Stimulated activated CD8-positive, alpha-beta memory T cell treated with anti-CD3 and anti-CD28 coated beads, Interleukin-2, amount 100 ng/mL, for 1 hour (primary cell): ENCODE measurements around the gene FAM83E.
"Not testable (repeated sequence)": the region's sequence is repeated elsewhere in the genome, so short reads cannot be mapped to it uniquely, and the experiment has no call there.

Experiments
- DNase-seq, 2 donors: peaks; one replicate each; pipeline ENCODE4 v3.0.0-alpha.2; 2020; ENCODE audit warnings: low read depth in 2 of 2

The FAM83E gene

DNA sequence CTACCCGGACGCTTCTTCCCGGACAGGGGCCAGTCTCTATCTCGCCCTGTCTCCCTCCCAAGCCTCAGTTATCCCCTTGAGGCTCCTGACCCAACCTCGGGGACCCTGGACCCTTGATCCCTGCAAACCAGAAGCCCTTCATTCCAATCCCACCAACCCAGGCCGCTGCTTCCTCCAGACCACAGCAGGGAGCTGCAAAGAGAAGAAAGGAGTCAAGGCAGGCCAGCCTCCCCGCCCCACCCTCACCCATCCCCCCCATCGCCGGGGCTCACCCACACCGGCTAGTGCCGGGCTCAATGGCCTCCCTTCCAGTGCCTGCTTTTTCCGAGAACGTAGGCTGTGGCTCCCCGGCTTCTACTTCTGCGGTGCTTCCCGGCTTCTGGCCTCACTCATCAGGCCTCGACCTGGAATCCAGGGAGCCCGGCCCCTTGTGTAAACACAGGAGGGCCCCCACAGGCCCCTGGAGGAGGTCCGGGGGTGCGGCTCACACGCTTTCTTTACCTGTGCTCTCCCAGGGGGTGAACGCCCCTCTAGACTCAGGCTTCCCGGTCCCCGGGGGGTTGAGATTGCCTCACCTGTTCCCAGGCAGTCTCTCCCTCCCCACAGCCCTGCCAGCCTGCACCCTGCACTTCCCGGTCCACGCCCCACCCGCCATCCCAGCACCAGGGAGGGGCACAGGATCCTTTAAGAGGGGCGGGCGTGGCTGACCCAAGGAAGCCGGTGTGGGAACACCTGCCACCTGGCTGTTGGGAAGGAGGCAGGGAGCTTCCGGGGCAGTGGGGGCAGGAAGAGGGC is at the start of gene FAM83E:
TSS of gene FAM83E (minus strand) at position 641 of the 795 bp plus-strand sequence. CDS start 1,704 bp downstream, outside the sequence.
- no peak for DNase-seq

GRCh38 chr19:48664476-48664875 is 49.6 kb upstream of the FAM83E start:
- DNase-seq: no peak

DNA sequence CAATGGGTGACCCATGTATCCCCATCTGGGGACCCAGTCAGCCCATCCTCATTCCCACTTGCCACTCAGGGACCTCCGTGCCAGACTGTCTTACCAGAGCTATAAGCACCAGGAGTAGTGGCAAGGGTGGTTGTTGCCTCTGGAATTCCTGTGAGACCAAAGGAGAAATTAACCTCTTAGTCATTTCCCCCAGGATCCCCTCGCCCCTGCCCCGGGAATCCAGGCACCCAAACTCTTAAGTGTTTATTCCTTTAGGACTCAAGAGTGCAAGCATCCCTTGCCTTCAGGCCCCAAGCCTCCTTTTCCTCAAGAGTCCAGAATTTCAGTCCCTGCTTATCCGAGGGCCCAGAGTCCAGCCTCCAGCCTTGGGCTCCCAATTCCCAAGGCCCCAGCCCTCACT is 48.8 kb upstream of the FAM83E start:
- DNase-seq: no peak

- DNase-seq: no peak
Observed at GRCh38 chr19:48661711-48662090, 46.8 kb upstream of the FAM83E start.

GRCh38 chr19:48660852-48661710 is 46.2 kb upstream of the FAM83E start:
- DNase-seq: peak; percentile 50 to 58

DNA sequence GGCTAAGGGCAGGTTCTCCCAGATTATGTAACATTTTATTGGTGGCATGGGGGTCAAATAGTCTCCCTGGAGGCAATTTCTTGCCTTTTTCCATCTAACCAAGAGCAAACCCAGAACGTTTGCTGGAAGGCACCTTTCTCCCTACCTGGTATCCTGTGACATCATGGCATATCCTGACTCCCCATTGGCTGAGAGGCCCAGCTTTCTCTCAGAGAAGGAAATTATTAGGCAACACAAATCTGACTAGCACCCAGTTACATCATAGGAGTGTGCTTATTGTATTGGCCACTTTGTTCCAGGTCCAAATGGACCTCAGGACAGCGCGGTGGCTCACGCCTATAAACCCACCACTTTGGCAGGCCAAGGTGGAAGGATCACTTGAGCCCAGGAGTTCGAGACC is 44.9 kb upstream of the FAM83E start:
- DNase-seq: no peak

GRCh38 chr19:48658483-48658882 is 43.6 kb upstream of the FAM83E start:
- DNase-seq: no peak

DNA sequence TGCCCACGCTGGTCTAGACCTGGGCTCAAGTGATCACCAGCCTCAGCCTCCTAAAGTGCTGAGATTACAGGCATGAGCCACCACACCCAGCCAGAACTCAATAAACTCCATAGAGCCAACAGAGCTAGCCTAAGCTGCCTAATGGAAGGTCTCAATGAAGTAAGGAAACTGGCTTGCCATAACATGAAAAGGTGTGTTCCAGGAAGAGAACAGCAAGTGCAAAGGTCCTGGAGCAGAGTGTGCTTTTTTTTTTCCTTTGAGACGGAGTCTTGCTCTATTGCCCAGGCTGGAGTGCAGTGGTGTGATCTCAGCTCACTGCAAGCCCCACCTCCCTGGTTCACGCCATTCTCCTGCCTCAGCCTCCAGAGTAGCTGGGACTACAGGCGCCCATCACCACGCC is 43.0 kb upstream of the FAM83E start:
- not testable (repeated sequence) for DNase-seq

DNA sequence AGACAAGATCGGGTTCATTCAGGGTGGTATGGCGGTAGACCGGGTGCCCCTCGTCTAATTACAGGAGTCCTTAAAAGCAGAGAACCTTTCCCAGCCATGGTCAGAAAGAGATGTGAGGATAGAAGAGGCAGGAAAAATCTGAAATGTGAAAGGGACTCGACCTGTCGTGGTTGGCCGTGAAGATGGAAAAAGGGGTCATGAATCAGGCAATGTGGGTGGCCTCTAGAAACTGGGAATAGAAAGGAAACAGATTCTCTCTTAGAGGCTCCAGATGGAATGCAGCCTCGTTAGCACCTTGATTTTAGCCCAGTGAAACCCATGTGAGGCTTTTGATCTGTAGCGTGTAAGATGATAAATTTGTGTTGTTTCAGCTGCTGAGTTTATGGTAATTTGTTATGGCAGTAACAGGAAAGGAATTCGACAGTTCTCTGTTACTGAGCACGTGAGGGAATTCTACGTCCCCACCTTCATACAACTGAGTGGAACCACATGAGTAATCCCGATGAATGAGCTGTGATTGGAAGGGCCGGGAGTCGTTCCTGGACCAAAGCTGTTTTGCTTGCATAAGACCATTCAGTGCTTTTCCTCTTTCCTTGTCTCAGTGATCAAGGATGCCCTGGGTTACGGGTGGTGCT is 42.1 kb upstream of the FAM83E start:
- DNase-seq: no peak

DNA sequence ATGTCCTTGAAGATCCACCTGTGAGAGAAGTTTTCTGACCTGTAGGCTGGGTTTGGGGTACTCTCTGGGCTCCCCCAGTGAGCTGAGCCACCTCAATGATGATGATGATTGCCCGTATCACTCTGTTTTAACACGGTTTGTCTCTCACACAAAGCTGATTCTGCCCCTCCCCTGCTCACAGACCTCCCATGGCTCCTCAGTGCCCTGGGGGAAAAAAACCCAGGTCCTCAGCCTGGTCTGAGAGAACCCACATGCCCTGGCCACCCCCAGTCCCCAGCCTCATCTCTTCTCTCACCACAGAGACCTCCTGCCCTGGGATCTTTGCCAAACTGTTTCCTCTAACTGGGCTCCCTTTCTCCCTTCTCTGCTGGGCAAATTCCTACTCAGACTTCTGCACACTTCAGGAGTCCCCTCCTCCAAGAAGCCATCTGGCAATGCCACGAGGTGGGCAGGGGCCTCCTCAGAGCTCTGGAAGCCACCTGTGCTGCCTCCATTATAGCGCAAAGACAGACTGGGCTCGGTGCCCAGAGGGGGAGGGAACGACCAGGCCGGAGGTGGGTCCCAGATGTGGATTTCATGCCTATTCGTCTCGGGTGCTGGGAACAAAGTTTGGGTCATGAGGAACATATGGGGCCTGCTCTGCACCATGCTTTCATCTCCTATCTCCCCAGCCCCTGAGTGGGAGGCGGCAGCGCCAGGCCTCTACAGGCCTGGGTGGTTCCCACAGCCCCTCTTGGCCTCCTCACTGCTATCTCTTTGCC is 39.6 kb upstream of the FAM83E start:
- DNase-seq: no peak

GRCh38 chr19:48651683-48652048 is 36.8 kb upstream of the FAM83E start:
- no peak for DNase-seq

DNA sequence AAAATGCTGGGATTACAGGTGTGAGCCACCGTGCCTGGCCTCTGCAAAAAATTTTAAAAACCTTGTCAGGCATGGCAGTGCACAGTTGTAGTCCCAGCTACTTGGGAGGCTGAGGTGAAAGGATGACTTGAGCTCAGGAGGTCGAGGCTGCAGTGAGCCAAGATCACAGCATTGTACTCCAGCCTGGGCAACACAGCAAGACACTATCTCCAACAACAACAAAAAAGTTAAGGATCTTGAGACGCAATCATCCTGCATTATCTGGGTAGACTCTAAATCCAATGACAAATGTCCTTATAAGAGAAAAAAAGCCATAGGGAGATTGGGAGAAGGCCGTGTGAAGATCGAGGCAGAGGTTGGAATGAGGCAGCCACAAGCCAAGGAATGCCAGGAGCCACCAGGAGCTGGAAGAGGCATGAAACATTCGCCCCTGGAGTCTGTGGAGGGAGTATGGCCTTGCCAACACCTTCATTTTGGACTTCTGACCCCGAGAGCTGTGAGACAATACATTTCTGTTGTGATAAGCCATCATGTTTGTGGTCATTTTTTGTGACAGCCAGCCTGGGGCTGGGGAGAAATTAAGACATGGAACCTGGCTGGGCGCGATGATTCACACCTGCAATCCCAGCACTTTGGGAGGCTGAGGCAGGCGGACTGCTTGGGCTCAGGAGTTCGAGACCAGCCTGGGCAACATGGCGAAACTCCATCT is 36.3 kb upstream of the FAM83E start:
- no peak for DNase-seq

DNA sequence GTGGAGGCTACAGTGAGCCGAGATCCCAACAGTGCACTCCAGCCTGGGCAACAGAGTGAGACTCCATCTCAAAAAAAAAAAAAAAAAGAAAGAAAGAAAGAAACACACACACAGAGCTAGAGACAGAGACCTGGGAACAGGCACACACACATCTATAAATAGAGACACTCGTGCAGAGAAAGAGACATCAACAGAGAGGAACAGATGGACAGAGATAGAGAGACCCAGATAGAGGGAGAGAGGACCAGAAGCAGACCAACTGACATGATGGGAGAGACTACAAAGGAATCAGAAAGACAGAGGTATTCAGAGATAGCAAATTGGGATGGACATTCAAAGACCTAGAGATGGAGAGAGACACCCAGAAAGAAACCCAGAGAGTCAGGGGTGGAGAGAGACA is 33.3 kb upstream of the FAM83E start:
- no peak for DNase-seq

DNA sequence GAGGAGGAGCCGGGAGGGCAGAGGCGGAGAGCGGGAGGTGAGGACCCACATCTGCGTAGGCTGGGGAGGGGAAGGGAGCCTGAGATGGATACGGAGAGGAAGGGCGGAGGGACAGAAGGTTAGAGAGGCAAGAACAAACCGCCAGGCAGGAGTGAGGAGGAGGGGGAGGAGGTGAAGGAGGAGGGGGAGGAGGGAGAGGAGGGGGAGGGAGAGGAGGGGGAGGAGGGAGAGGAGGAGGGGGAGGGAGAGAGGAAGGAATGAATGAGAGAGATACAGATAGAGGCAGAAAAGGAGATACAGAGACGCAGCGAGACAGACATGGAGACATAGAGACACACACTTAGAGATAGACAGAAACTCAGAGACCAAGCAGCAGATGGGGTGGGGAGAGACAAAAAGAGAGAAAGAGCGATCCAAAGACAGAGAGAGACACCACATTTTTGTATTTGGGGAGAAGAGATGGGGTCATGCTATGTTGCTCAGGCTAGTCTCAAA is 31.9 kb upstream of the FAM83E start:
- DNase-seq: no peak

DNA sequence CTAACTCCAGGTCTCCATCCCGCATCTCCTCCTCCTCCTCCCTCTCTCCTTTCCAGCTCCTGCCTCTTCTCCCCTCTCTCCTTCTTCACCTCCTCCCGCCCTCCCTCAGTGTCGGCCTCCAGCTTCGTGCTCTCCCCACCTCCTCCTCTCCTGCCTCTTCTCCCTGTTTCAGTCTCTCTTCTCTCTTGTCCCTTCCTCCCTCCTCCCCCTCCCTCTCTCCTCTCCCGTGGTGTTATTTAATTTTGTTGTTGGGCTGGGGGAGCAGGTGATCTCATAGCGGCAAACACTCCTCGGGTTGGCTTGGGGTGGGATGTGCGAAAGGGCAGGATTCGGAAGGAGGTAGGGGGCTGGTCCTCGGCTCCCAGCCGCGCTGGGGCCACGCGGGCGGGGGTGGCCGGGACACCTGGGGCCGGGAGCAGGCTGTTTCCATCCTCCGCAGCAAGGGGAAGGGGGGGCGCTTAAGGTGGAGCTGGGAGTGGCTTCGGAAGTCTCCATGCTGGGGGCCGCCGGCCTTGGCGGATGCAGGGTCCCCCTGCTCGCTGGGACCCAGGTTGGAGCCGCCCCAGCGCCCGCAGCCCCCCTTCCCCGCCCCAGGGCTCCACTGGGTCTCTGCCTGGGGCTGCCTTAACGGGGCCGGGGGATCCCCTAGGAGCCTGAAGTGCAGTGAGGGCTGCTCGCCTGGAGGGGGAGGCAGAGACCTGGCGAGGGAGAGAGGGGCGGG is 31.3 kb upstream of the FAM83E start, which contains the start of gene CA11:
TSS of gene CA11 (minus strand) at position 187 of the 721 bp plus-strand sequence. CDS start 555 bp downstream, outside the sequence.
- DNase-seq: peak; percentile 80 to 84

DNA sequence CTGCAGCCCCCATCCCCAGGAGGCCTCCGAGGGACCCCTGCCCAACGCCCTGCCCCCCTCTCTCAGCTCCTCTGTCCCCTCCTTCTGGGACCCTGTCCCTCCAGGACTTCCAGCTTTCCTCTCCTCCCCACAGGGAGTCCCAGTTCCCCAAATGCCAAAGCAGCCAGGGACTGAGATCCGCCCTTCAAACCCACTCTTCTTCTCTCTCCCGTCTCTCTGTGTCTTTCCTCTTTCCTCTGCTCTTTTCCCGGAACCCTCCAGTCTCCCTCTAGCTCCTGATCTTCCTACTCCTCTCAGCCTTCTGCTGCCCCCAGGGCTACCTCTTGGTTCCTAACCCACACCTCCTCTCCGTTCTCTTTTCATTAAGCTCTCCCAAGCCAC is 30.7 kb upstream of the FAM83E start:
- no peak for DNase-seq

GRCh38 chr19:48644839-48645619 is 30.2 kb upstream of the FAM83E start:
- peak; percentile 37 to 63 for DNase-seq

DNA sequence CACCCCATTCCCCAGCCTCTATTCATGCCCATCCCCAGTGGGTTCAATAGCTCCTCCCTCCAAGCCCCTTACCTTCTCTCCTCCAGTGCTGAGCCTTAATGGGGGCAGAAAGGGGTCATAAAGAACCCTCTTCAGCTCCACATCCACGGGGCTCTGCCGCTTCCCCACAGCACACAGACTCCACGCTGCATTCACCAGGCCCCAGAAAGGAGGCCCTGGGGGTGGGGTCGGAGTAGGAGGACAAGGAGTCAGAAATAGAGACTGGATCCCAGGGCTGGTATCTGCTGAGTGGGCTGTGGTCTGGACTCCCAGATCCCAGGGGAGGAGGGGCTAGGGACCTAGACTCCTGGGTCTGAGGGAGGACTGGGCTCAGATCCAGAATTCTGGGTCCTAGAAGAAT is 29.5 kb upstream of the FAM83E start:
- DNase-seq: no peak

GRCh38 chr19:48642862-48643261 is 28.0 kb upstream of the FAM83E start:
- DNase-seq: no peak
